Measurements from ENCODE around the gene MCF2L2. TPM values are rescaled to one million over a fixed set of nuclear protein-coding genes. Genes with fewer than 3 reads are reported as not detected.

MCF2L2 gene
- total and polyA plus RNA-seq, 2 of the 13 experiments (the other 11 are each of a cell fraction or from before 2014, with no cell fraction given), result not detected

- TF ChIP-seq TFDP1 (CRISPR knock-in tag; IDR thresholded peaks at IDR 0.05; ENCODE audit: borderline replicate concordance) (no peak), AHR (CRISPR knock-in tag; IDR thresholded peaks at IDR 0.05) (no peak), ZBTB14 (CRISPR knock-in tag; IDR thresholded peaks at IDR 0.05) (no peak)
- TF ChIP-seq, protein P1, sequence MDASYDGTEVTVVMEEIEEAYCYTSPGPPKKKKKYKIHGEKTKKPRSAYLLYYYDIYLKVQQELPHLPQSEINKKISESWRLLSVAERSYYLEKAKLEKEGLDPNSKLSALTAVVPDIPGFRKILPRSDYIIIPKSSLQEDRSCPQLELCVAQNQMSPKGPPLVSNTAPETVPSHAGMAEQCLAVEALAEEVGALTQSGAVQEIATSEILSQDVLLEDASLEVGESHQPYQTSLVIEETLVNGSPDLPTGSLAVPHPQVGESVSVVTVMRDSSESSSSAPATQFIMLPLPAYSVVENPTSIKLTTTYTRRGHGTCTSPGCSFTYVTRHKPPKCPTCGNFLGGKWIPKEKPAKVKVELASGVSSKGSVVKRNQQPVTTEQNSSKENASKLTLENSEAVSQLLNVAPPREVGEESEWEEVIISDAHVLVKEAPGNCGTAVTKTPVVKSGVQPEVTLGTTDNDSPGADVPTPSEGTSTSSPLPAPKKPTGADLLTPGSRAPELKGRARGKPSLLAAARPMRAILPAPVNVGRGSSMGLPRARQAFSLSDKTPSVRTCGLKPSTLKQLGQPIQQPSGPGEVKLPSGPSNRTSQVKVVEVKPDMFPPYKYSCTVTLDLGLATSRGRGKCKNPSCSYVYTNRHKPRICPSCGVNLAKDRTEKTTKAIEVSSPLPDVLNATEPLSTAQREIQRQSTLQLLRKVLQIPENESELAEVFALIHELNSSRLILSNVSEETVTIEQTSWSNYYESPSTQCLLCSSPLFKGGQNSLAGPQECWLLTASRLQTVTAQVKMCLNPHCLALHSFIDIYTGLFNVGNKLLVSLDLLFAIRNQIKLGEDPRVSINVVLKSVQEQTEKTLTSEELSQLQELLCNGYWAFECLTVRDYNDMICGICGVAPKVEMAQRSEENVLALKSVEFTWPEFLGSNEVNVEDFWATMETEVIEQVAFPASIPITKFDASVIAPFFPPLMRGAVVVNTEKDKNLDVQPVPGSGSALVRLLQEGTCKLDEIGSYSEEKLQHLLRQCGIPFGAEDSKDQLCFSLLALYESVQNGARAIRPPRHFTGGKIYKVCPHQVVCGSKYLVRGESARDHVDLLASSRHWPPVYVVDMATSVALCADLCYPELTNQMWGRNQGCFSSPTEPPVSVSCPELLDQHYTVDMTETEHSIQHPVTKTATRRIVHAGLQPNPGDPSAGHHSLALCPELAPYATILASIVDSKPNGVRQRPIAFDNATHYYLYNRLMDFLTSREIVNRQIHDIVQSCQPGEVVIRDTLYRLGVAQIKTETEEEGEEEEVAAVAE (CRISPR knock-in tag; IDR thresholded peaks at IDR 0.05; ENCODE audit: borderline replicate concordance), result no peak
Observed at GRCh38 chr3:183210341-183210740, 218.1 kb downstream of the MCF2L2 start (continued).

GRCh38 chr3:183208800-183209199, 219.6 kb downstream of the MCF2L2 start:
- no peak for ATAC-seq
- BruUV-seq (replicated peaks), result no TSS peak
- WGBS (ENCODE audit: low lambda C conversion rate), result 1% methylated on average over 2 of the region's 2 CpGs
- Histone ChIP-seq H3K9ac (ENCODE audit: insufficient read depth, low read depth, low read length) (no peak overlapping the region), H4K20me1 (ENCODE audit: insufficient read depth, low read length) (no peaks in the 10 kb centered on the region), H3K4me1 (ENCODE audit: insufficient read depth, low read length) (peaks cover 16% of the 10 kb centered on the region), H3K79me2 (ENCODE audit: insufficient read depth, low read length) (no peaks in the 10 kb centered on the region), H3K4me2 (ENCODE audit: low read depth, low read length) (no peak overlapping the region), H3K27me3 (ENCODE audit: control insufficient read depth in 1 of 2, insufficient read depth in 2 of 2, low read length in 2 of 2) (0 out of 5 replicates have a peak, but pooled peaks cover 0 to 6% of the 10 kb centered on the region in 2 experiments), H3K27ac (ENCODE audit: extremely low read length, insufficient read depth, low read length) (no peak overlapping the region), H2AFZ (ENCODE audit: low read length) (no peak overlapping the region), H3K9me3 (ENCODE audit: low read length) (peaks cover 2% of the 10 kb centered on the region; the same call in 1 of the 2 replicates), H3K4me3 (replicated peaks in 1 of 3; ENCODE audit: insufficient read depth in 1 of 3, low read depth in 2 of 3, low read length in 3 of 3) (no peak overlapping the region), H3K36me3 (replicated peaks in 1 of 2; ENCODE audit: control insufficient read depth in 1 of 2, insufficient read depth in 2 of 2, low read length in 2 of 2) (no peaks in the 10 kb centered on the region)
- FAIRE-seq, result no peak
- in situ Hi-C loops (cut with HindIII; ENCODE audit: extremely low pct_ligation_motif_present, low pct_unique_long_range_greater_than_20kb), result no loop called here
- ChIA-PET CTCF (ENCODE audit: low intra/inter-chr PET ratio, low total read pairs) (no interaction called here), POLR2A (no interaction called here)
- intact Hi-C loops (cut with micrococcal nuclease; ENCODE audit: unreplicated experiment), result no loop called here
- no peak for DNase-seq (ENCODE audit: low spot score)
- TF ChIP-seq ZNF496 (CRISPR knock-in tag; IDR thresholded peaks at IDR 0.05; ENCODE audit: insufficient replicate concordance) (no peak), ZNF570 (CRISPR knock-in tag; IDR thresholded peaks at IDR 0.05; ENCODE audit: borderline replicate concordance) (no peak), ZNF616 (CRISPR knock-in tag; IDR thresholded peaks at IDR 0.05; ENCODE audit: low read depth) (no peak), MZF1 (CRISPR knock-in tag; IDR thresholded peaks at IDR 0.05; ENCODE audit: borderline replicate concordance) (no peak), STAT5B (CRISPR knock-in tag; IDR thresholded peaks at IDR 0.05) (no peak), SCMH1 (CRISPR knock-in tag; IDR thresholded peaks at IDR 0.05; ENCODE audit: borderline replicate concordance) (no peak), ZBTB46 (CRISPR knock-in tag; IDR thresholded peaks at IDR 0.05; ENCODE audit: borderline replicate concordance) (no peak), HNF4A (CRISPR knock-in tag; IDR thresholded peaks at IDR 0.05) (no peak), SALL2 (CRISPR knock-in tag; IDR thresholded peaks at IDR 0.05) (no peak), SUZ12 (IDR thresholded peaks at IDR 0.05; ENCODE audit: low read depth, low read length) (no peak), ZNF713 (CRISPR knock-in tag; IDR thresholded peaks at IDR 0.05) (no peak)
- TF ChIP-seq, protein P2, sequence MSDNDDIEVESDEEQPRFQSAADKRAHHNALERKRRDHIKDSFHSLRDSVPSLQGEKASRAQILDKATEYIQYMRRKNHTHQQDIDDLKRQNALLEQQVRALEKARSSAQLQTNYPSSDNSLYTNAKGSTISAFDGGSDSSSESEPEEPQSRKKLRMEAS (IDR thresholded peaks at IDR 0.05), result no peak

Measured in HepG2 (cell line).